GM21423 (cell line): ENCODE data around the gene ZFYVE26.
"Not testable (repeated sequence)": the region's sequence is repeated elsewhere in the genome, so short reads cannot be mapped to it uniquely, and the experiment has no call there.

Experiments
- ATAC-seq: cut with Tn5 transposase; IDR thresholded peaks from one replicate; pipeline ENCODE4 v1.9.1; 2021; ENCODE audit warnings: mild to moderate bottlenecking, moderate library complexity; ENCODE audit not compliant: unreplicated experiment

The ZFYVE26 gene

DNA sequence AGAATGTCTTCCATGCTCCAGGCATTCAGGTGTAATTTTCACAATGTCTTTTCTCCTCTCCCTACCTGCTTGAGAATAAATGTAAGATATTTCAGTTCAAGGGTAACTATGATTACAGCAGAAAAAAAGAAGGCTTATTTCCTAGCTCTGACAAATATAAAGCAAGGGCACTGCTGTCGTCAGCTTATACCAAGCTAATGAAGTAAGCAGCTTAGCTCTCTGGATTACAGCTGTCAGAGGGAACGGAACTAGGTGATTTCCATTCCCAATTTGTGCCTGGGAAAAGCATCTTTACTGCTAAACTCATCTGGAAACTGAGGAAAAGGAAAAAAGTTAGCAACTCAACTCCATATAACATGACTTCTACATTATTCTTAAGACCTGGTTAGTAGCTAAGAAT is 56.5 kb downstream of the ZFYVE26 start:
- ATAC-seq = no peak

DNA sequence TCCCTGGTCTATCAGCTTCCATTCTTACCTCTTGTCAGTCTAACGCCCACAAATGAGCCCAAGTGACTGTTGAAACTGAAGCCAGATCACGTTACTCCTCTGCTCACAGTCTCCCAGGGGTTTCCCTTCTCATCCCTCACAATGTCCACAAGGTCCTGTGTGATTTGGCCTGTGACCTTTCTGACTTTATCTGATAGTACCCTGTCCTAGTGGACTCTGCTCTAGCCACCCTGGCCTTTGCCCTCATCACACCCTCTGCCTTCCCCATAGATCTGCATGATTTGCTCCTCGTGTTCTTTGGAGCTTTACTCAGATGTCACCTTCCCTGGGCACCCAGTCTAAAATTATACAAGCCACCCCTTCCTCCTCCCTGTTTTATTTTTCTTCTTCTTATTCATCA is 59.2 kb downstream of the ZFYVE26 start:
- ATAC-seq = no peak

DNA sequence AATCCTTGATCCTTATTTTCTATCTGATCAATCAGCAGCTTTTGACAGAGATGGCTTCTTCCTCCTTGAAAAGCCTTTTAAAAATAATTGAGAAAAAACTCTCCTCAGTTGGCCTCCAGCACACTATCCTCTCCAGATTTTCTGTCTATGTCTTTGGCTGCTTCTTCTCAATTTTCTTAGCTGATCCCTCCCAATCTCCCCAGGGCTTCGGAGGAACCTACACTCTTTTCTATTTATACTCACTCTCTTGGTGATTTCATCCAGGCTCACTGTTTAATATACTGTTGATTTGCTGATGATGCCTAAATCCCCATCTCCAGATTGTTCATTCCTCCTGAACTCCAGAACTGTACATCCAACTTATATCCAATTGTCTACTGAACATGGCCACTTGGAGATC is 59.9 kb downstream of the ZFYVE26 start:
- ATAC-seq = no peak

DNA sequence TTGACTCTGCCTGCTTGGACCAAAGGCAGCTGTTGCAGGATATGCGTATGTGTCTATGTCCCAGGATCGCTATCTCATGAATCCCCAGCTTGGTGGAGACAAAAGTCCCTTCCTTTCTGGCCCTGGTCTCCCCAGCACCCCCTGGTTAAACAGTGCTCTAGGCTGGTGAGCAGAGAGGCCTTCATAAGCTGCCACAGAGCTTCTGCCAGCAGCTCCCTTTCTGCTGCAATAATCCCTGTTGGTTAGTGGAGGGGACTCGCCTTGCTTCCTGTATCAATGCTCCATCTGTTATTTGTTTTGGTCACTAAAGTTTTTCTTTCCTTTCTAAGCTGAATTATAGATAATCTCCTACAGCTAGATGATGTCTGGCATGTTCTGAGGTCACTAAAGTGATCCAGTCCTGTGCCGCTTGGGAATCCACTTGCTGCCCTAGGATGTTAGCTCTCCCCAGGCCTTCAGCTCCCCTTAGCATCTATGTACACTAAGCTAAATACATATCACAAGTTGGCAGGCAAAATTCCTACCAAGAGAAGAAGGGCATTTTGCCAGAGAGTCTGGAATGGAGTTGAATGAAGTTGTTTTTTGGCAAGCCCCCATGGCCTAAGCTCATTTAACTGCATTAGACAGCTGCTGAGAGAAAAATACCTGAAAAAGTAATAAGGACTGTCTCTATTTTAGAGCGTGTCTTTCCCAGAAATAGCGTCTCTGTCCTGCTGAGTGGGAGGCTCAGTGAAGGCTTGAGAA is 66.9 kb downstream of the ZFYVE26 start:
- no peak for ATAC-seq

DNA sequence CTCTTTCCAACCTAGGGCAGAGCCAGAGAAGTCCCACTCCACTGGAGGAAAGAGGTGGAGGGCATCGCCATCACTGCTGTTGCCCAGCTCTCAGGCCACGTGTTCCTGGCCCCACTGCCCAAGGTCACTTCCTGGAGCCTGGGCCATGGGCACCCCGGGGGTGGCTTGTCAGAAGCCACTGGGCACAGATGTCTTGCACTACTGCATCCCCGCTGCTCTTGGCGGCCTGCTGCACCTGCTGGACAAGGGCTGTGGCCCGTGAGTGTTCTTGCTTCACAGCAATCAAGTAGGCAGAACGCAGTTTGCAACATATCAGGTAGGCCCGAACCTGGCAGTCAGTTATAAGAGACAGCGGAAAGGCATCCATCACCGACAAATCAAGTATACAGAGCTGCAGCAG is 68.1 kb downstream of the ZFYVE26 start:
- ATAC-seq = no peak

DNA sequence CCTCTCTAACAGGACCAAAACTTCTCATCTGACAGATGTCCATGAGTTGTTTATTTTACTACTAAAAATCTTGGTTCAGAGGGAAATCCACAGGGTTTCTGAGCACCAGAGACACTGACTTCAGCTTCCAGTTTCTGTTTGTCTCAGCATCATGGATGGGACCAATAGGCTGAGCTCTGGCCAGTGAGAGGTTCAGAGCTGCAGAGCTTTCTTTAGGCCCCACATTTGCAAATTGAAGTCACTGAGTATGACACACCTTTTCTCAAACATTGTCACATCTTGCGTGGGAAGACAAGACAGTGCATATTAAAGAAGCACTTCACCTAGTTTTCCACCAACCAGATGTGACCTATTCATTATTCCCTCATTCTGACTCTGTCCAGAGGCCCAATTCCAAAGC is 69.5 kb downstream of the ZFYVE26 start:
- no peak for ATAC-seq

DNA sequence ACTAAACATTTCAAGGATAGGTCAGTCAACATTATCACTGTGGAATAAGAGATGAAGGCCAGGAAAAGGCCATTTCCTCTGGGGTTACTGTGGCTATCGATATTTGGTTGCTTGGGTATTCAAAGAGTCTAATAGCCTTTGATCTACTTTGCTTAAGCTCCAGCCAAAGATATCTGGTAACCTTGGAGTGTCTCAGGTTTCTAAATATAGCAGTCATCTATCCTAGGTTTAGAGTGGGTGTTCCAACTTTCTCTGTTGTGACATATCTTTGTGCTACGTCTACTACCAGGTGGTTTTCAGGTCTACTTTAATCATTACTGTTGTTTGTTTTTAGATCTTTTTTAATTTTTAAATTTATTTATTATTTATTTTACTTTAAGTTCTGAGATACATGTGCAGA is 72.3 kb downstream of the ZFYVE26 start:
- ATAC-seq = no peak

DNA sequence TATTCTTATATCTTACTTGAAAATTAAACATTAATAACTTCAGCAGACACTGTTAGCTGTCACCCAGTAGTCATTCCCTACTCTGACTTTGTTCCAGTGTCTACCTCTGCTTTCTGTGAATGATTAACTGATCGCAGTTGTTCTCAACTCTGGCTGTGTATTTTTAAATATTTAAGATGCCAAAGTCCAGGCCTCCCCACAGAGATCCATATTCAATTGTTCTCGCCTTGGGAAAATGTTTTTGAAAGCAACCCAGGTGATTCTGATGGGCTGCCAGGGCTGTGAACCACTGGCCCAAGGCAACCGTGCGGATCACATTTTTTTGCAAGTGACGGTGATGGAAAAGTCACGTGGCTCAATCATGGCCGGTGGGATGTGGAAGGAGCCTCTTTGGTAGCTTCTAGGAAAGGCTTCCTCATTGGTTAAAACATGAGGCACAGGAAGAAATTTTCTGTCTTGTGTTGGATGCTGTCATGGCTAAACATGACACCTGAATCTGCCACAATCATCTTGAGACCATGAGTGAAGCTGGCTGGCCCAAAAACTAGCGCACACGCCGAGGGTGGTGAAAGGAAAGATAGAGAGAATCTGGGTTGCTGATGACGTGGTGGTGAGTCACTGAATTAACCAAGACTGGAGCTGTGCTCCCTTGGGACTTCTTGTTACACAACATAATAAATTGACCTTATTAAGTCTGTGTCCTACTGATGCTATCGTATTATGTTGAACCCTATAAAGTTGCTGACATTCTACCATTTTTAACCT is 77.5 kb downstream of the ZFYVE26 start:
- ATAC-seq = no peak

DNA sequence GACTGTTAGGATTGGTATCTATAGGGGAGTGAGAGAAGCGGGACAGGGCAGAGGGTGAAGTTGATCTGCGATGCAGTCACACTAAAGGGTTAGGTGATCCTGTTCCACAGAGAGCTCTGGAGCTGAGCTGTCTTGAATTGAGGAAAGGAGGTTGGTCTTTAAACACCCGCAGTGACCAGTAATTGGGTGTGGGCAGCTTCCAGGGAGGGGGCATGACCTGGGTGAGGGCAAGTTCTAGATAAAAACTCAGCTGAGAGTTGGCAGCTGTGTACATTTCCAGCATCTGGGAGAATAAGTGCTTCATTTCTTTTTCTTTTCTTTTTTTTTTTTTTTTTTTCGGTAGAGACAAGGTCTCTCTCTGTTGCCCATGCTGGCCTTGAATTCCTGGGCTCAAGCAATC is 79.6 kb downstream of the ZFYVE26 start:
- ATAC-seq = no peak

DNA sequence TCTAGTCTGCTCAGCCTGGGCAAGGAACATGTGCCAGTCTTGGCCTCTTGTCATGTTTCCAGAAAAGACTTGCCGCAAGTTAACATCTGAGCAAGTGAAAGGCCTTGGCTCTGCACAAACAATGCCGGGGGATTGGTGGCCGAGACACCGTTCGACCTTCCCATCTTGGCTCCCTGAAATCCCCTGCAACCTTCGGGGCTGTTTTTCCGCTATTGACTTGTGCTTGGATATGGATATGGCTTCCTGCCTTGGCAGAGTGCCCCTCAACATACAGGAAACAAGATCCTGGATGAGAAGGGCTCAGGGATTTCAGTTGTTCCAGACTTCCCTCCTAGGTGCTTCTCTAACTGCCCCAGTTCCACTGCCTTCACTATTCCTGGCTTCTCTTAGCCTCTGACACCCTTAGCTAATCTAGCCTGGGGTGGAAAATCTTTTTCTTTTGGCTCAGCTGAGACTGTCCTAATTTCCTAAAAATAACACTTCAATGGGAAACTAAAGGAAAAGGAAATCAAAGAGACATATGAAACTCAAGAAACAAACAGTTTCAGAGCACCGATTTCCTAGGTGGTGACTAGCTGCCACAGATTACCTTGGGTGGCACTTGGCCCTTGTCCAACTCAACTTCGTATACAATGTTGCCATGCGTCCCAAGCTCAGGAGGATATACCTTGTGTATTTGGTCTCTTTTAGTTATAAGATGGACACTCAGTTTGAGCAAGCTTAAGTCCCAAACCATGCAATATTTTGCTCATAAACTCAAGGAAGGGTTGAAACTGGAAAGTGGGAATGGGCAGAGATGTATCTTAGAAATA is 80.8 kb downstream of the ZFYVE26 start:
- ATAC-seq = no peak

DNA sequence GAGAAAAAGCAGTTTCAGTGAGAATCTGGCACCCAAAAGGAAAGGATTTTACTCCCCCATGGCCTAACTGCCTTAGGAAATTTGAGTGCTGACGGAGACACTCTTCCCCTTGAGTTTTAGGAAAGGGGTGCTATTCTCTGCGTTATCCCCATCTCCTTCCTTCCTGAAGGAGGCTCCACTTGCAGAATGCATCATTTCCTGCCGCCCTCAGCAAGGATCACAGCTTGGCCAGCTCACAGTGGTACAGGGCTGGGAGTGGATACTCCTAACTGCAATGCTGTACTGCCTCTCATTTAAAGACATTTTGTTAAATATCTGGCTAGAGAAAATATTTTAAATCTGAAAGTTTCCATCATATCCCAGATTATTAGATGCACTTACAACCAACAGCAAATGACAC is 81.7 kb downstream of the ZFYVE26 start:
- no peak for ATAC-seq

DNA sequence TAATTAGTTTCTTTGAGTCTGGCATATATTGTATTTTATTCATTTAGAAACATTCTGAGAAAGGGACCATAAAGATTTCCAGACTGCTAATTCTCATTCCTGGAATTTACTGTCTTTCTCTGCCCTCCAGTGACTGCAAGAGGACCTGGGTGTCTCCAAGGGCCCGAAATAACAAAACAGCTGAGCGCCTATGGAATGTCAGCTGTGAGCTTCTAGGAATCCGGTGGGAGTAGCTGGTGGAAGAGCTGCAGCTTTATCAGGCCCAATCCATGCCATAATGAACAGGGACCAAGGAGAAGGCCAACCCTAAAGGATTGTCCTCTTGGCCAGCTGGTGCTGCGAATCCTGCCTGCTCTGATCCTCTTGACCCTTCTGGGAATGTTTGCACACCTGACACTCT is 82.8 kb downstream of the ZFYVE26 start:
- ATAC-seq = no peak

DNA sequence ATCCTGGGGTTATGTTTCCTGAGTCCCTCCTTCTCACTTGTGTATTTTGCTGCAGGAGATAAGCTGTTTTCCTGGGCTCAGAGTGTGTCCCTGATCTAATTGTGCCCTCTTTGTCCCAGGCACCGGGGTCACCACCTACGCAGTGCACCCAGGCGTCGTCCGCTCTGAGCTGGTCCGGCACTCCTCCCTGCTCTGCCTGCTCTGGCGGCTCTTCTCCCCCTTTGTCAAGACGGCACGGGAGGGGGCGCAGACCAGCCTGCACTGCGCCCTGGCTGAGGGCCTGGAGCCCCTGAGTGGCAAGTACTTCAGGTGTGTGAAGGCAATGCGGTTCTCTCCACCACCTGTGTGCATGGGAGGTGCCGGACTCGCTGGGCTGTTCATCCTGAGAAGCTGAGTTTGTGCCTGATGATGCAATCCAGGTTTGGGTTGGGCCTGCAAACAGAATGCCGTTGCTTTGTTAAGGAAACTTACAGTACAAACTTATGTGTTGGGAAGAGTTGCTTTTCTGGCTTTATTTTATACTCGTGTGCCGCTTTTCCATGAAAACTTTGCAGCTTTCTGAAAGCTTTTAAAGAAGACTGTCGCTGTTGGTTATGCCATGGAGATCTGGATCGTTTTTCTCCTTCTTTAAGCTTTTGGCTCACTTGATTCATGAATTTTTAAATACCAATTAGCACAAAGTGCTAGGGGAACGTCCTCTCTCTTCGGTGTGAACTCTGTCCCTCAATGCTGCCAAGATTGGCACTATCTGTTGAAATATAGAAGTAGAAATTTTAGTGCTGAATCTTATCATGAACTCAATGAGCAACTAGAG is 87.1 kb downstream of the ZFYVE26 start:
- no peak for ATAC-seq

DNA sequence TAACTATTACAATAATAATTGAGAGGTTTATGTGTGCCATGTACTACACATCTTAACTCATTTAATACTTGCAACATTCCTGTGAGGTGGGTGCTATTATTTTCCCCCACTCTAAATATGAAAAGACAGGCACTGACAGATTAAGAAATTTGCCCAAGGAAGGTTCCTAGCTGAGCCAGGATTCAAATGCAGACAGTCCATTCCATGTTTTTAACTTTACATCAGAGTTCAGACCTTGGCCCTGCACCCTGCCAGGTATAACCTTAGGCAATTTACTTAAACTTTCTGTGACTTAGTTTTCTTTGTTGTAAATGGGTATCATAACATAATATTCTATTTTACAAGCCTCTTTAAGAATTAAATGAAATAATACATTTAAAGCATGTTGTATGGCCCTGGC is 88.1 kb downstream of the ZFYVE26 start:
- no peak for ATAC-seq

DNA sequence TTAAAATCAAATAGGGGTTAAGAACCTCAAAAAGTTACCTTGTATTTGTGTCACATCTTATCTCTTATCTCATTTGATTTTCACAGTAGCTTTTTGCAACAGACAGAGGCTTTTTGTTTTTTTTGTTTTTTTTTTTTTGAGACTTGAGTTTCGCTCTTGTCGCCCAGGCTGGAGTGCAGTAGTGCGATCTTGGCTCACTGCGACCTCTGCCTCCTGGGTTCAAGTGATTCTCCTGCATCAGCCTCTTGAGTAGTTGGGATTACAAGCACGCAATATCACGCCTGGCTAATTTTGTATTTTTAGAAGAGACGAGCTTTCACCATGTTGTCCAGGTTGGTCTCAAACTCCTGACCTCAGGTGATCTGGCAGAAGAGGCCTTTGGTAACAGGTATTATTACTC is 89.0 kb downstream of the ZFYVE26 start:
- no peak for ATAC-seq

DNA sequence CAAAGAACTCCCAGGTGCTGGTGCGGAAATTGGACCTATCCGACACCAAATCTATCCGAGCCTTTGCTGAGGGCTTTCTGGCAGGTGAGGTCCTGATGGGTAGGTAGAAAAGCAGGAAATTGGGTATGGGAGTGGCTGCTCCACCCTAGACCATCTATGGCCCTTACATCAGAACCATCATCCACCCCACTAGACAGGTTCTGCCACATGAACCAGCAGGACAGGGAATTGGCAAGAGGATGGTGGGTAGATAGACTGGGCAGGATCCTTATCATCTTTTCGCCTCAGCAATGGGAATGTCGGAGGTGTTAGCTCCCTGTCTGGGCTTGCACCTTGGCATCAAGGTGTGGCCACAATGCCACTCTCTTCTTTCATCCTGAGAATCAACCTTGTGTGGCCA is 91.2 kb downstream of the ZFYVE26 start:
- no peak for ATAC-seq

DNA sequence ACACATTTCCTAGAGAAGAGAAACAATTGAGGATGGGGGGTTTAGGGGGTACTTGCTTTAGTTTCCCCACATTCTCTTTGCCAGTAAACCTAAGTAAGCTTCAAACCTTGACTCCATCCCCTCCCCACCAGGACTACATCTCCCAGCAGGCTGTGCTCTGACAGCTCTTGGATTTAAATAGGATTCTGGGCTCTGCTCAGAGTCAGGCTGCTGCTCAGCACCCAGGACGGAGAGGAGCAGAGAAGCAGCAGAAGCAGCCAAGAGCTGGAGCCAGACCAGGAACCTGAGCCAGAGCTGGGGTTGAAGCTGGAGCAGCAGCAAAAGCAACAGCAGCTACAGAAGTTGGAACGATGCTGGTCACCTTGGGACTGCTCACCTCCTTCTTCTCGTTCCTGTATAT is 94.1 kb downstream of the ZFYVE26 start:
- ATAC-seq = no peak

DNA sequence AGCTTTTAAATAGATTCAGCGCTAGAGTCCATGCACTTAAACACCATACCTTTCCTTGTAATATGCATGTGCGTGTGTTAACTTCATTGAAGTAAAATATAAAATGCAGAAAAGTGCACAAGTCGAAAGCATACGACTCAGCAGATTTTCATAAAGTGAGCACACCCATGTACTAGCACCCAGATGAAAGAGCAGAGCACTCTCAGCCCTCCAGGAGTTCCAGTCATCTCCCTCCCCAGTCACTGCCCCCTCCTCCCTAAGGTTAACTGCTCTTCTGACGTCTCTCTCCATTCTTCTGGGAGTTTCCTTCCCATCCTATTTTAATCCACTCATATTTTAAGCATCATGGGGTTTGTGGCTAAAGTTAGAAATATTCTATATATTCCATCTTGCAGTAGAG is 94.5 kb downstream of the ZFYVE26 start:
- ATAC-seq = no peak

DNA sequence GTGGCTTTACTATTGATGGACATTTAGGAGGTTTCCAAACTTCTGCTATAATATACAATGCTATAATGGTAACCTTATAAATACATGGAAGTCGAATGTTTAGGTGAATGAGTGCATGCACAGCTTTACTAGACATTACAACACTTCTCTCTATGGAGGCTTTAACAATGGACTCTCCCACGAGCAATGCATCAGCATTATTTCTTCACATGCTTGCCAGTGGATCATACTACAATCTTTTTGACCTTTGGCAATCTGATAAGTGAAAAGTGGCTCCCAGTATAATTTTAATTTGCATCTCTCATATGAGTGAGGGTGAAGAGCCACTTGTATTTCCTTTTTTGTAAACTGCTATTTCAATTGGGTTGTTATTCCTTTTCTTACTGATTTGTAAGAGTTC is 96.5 kb downstream of the ZFYVE26 start:
- ATAC-seq = no peak

DNA sequence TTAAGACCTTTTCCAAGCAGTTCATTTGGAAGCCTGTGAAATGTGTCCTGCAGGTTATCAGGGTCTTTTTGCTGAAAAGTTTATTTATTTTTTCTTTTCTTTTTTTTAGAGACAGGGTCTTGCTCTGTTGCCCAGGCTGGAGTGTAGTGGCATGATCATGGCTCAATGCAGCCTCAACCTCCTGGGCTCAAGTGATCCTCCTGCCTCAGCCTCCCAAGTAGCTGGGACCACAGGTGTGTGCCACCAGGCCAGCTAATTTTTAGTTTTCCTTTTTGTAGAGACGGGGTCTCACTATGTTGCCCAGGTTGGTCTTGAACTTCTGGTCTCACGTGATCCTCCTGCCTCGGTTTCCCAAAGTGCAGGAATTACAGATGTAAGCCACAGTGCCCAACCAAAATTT is 97.0 kb downstream of the ZFYVE26 start:
- ATAC-seq = not testable (repeated sequence)

DNA sequence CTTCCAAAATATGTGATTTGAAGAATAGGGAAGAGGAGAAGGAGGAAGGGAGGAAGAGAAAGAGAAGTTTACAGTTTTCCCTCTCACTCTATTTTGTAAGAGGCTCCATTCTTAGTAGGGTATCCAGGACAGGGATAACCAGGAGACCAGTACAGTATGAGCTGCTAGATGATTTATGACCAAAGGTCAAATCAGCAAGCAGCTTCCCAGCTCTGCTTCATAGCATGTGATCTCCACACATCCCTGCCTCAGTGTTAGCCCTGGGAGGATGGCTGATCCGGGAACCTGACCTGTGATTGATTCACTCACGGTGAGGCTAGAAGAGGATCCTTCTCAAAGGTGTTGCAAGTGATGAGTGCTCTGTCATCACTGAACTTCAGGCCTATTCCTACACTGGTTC is 98.1 kb downstream of the ZFYVE26 start:
- ATAC-seq = no peak
